Epithelial cell of esophagus (primary cell): ENCODE results near the gene MRPL51.
"Not testable (repeated sequence)": the region's sequence is repeated elsewhere in the genome, so short reads cannot be mapped to it uniquely, and the experiment has no call there.

Experiments used
- DNase-seq: peaks from one replicate; pipeline ENCODE4 v3.0.0; 2010; ENCODE audit warnings: low read depth
- H3K4me3 ChIP-seq: 2 replicates; pipeline ENCODE4 v1.5.1; 2011; ENCODE audit warnings: mild to moderate bottlenecking, low read length, control low read depth
- CTCF ChIP-seq: IDR thresholded peaks from 2 replicates; pipeline ENCODE4 v1.5.1; 2011; ENCODE audit warnings: low read depth, mild to moderate bottlenecking, low read length, control low read depth, inconsistent platforms; ENCODE audit not compliant: insufficient read depth; ENCODE audit errors: missing control alignments

The MRPL51 gene

DNA sequence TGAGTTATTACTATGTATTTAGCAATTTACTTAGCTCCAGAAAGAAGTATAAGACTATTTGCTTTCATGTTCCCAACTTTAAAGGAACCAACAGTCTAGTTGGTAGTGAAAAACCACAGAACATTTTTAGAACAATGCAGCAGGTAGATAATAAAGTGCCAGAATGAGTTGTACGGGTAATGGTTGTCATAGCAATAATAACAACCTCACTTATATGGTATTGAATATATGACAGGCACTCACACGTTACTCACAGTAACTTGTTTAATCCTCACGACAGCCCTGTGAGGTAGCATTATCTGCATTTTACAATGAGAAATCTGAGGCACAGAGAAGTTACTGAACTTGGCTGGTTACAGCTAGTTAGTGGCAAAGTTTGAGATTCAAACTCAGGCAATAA lies 30.6 kb upstream of the MRPL51 start:
- DNase-seq, result no peak
- no peak for TF ChIP-seq CTCF
- H3K4me3 ChIP-seq, result no peak overlapping the region

DNA sequence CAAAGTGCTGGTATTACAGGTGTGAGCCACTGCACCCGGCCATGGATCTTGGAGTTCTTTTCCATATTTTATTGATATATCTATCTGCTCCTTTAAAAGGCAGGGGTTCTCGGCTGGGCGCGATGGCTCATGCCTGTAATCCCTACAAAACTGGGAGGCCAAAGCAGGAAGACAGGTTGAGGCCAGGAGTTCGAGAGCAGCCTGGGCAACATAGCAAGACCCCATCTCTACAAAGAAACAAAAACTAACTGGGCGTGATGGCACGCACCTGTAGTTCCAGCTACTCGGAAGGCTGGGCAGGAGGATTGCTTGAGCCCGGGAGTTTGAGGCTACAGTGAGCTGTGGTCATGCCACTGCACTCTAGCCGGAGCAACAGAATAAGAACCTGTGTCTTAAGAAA lies 29.1 kb upstream of the MRPL51 start:
- no peak overlapping the region for H3K4me3 ChIP-seq
- DNase-seq, result no peak
- no peak for TF ChIP-seq CTCF

DNA sequence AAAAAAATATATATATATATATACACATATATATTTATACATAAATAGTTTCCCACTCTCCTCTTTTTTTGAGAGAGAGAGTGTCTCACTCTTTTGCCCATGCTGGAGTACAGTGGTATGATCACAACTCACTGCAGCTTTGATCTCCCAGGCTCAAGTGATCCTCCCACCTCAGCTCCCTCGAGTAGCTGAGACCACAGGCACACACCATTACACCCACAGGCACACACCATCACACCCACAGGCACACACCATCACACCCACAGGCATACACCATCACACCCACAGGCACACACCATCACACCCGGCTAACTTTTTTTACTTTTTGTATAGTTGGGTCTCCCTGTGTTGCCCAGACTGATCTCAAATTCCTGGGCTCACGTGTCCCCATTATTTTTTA lies 27.1 kb upstream of the MRPL51 start:
- no peak overlapping the region for H3K4me3 ChIP-seq
- TF ChIP-seq CTCF, result no peak
- no peak for DNase-seq

GRCh38 chr12:6508087-6508486 lies 15.0 kb upstream of the MRPL51 start:
- no peak overlapping the region for H3K4me3 ChIP-seq
- no peak for DNase-seq
- TF ChIP-seq CTCF, result no peak

DNA sequence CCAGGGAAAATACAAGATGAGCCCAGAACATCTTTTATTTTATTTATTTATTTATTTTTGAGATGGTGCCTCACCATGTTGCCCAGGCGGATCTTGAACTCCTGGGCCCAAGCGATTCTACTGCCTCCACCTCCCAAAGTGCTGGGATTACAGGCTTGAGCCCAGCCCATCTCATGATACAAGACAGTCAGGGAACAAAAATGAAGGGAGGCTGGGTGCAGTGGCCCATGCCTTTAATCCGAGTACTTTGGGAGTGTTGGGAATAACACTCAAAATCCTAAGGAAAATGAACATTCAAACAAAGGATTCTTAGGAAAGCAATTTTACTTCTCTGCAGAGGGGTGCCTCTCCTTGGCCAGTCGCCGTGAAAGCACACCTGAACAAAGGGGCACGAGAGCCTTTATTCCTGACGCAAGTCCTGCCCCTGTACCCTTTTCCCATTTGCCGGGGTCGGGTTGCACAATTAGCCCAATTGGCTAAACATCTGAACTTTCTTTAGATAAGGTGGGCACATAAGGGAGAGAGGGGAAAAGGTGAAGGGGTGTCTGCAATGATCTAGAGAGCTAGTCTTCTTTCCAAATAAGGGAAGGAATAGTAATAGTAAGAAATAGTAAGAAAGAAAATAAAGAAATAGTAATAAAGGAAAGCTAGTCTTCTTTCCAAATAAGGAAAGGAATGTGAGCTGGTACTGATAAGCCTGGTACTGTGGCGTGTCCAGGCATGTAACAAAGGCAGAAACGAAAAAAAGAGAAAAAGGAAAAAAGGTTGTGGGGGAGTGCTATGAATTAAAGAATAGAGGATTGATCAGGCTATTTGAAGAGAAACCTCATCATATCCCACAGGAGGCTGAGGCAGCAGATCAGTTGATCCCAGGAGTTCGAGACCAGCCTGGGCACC lies 14.3 kb upstream of the MRPL51 start:
- DNase-seq, result peak; percentile 43
- no peak overlapping the region for H3K4me3 ChIP-seq
- no peak for TF ChIP-seq CTCF

GRCh38 chr12:6500466-6500865 lies 7.4 kb upstream of the MRPL51 start:
- H3K4me3 ChIP-seq, result no peak overlapping the region
- no peak for DNase-seq
- TF ChIP-seq CTCF, result no peak

DNA sequence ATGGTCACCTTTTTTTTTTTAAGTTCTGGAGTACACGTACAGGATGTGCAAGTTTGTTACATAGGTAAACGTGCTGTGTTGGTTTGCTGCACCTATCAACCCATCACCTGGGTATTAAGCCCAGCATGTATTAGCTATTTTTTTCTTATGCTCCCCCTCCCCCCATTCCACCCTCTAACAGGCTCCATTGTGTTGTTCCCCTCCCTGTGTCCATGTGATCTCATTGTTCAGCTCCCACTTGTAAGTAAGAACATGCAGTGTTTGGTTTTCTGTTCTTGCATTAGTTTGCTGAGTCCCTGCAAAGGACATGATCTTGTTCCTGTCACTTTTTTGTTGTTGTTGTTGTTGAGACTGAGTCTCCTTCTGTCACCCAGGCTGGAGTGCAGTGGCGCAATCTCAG lies 4.2 kb upstream of the MRPL51 start:
- not testable (repeated sequence) for H3K4me3 ChIP-seq, DNase-seq
